Ishikawa (cell line): ENCODE data around the gene COL26A1.
A peak's percentile ranks its signal among the peaks of the same experiment; 100 is the strongest.

Source experiments
- CEBPB ChIP-seq: IDR thresholded peaks from 2 replicates; pipeline ENCODE4 v1.6.1; 2012
- CREB1 ChIP-seq: IDR thresholded peaks from 2 replicates; pipeline ENCODE4 v1.6.1; 2012; ENCODE audit warnings: low read depth
- EGR1 ChIP-seq: IDR thresholded peaks from 2 replicates; pipeline ENCODE4 v1.6.1; 2012
- EP300 ChIP-seq: IDR thresholded peaks from 2 replicates; pipeline ENCODE4 v1.6.1; 2012; ENCODE audit warnings: borderline replicate concordance
- FOXM1 ChIP-seq: IDR thresholded peaks from 2 replicates; pipeline ENCODE4 v1.6.1; 2012; ENCODE audit warnings: low read depth, borderline replicate concordance
- NFIC ChIP-seq: IDR thresholded peaks from 2 replicates; pipeline ENCODE4 v1.6.1; 2012
- RAD21 ChIP-seq: IDR thresholded peaks from 2 replicates; pipeline ENCODE4 v1.6.1; 2012; ENCODE audit warnings: low read depth
- REST ChIP-seq: IDR thresholded peaks from 2 replicates; pipeline ENCODE4 v1.6.1; 2012; ENCODE audit warnings: low read depth, mild to moderate bottlenecking
- TAF1 ChIP-seq: IDR thresholded peaks from 2 replicates; pipeline ENCODE4 v1.6.1; 2012; ENCODE audit warnings: low read depth, mild to moderate bottlenecking
- TCF12 ChIP-seq: IDR thresholded peaks from 2 replicates; pipeline ENCODE4 v1.6.1; 2012; ENCODE audit warnings: low read depth
- TEAD4 ChIP-seq: IDR thresholded peaks from 2 replicates; pipeline ENCODE4 v1.6.1; 2012
- YY1 ChIP-seq: IDR thresholded peaks from 2 replicates; pipeline ENCODE4 v1.6.1; 2012; ENCODE audit warnings: low read depth
- ZBTB7A ChIP-seq: IDR thresholded peaks from 2 replicates; pipeline ENCODE4 v1.6.1; 2012; ENCODE audit warnings: low read depth
- TF ChIP-seq, protein P1 (sequence below): IDR thresholded peaks from 2 replicates; pipeline ENCODE4 v1.6.1; 2012
- TF ChIP-seq, protein P2 (sequence below): IDR thresholded peaks from 2 replicates; pipeline ENCODE4 v1.6.1; 2012

The COL26A1 gene

DNA sequence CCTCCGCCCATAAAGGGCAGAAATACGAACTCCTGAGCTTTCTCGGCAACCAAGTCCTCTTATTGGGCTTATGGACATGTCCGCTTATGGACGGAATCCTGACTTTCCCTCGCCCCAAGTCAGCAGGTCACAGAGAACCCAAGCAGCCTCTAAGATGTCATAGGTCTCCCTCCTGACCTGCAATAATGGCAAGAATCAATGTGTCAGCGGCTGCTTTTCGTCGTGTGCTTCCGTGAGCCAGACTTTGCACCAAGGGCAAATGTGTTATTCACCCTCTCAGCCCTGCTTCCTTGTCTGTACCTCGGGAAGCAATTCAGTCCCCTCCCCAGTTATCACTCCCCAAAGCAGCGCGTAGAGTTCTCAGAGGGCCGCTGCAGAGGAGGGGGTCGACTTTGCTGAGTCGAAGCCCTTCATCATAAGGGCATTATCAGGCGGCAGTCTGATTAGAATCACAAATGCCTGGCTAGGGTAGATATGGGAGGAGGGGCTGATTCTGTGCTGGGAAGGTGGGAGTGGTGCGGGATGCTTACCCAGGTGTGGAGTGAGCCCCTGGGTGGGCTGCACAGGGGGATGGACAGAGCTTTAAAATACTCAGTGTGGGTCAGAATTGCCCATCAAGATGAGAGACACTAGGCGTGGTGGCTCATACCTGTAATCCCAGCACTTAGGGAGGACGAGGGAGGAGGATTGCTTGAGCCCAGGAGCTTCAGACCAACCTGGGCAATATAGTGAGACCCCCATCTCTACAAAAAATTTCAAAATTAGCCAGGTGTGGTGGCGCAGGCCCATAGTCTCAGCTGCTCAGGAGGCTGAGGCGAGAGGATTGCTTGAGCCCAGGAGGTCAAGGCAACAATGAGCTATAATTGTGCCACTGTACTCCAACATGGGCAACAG is 36.0 kb downstream of the COL26A1 start:
- TF ChIP-seq CREB1 (no peak), EGR1 (no peak), ZBTB7A (no peak), REST (no peak), CEBPB (no peak), FOXM1 (no peak), TCF12 (no peak), TEAD4 (no peak), NFIC (no peak), EP300 (no peak), YY1 (no peak), RAD21 (no peak)
- TF ChIP-seq, protein P1, sequence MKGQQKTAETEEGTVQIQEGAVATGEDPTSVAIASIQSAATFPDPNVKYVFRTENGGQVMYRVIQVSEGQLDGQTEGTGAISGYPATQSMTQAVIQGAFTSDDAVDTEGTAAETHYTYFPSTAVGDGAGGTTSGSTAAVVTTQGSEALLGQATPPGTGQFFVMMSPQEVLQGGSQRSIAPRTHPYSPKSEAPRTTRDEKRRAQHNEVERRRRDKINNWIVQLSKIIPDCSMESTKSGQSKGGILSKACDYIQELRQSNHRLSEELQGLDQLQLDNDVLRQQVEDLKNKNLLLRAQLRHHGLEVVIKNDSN, result no peak
- TF ChIP-seq, protein P2, sequence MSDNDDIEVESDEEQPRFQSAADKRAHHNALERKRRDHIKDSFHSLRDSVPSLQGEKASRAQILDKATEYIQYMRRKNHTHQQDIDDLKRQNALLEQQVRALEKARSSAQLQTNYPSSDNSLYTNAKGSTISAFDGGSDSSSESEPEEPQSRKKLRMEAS, result no peak

DNA sequence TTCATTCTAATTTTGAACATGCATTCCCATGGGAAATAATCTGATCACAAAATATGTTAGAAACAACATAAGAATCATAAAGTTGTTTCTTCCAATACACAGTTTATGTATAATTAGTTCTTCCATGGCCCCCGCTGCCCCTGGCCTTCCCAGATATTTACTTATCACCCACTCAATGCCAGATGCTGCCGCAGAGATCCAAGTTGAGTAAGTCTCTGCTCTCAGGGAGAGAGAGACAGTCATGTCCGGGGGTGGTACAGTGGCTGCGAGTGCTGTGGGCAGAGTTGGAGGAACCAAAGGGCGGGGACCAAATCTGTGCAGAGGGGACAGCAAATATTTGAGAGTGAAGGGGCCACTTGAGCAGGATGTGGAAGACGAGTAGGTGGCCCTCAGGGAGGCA is 37.1 kb downstream of the COL26A1 start:
- TF ChIP-seq, protein P2, result no peak
- TF ChIP-seq RAD21, result no peak
- TF ChIP-seq ZBTB7A, result no peak
- TF ChIP-seq, protein P1, result no peak
- TF ChIP-seq CEBPB, result no peak

GRCh38 chr7:101400751-101401150 is 38.1 kb downstream of the COL26A1 start:
- no peak for TF ChIP-seq CEBPB
- no peak for TF ChIP-seq NFIC
- TF ChIP-seq TCF12, result no peak

DNA sequence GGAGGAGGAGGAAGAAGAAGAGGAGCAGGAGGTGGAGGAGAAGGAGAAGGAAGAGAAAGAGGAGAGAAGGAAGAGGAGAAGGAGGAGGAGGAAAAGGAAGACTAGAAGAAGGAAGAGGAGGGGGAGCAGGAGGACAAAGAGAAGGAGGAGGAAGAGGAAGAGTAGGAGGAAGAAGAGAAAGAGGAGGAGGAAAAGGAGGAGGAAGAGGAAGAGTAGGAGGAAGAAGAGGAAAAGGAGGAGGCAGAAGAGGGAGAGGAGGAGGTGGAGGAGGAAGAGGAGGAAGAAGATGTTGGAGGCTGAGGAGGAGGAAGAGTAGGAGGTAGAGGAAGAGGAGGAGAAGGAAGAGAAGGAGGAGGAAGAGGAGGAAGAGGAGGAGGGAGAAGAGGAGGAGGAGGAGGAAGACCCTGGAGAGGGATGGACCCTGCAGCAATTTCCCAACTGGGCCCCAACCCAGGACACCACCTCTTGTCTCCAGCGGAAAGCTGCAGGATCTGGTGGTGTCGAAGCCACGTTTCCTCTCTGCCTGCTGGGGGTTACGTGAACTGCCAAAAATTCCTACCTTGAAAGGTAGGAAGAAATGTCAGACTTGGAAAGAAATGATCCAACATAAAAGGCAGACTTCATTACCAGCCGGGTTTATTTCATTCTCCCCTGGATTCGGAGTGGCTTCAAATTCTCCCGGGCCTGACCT is 38.9 kb downstream of the COL26A1 start:
- TF ChIP-seq TEAD4 (no peak), CEBPB (no peak), REST (no peak), EGR1 (no peak), EP300 (no peak), ZBTB7A (no peak), FOXM1 (no peak), RAD21 (no peak), NFIC (no peak), TAF1 (no peak), YY1 (no peak), TCF12 (no peak), CREB1 (no peak)
- TF ChIP-seq, protein P1, result no peak
- TF ChIP-seq, protein P2, result no peak

DNA sequence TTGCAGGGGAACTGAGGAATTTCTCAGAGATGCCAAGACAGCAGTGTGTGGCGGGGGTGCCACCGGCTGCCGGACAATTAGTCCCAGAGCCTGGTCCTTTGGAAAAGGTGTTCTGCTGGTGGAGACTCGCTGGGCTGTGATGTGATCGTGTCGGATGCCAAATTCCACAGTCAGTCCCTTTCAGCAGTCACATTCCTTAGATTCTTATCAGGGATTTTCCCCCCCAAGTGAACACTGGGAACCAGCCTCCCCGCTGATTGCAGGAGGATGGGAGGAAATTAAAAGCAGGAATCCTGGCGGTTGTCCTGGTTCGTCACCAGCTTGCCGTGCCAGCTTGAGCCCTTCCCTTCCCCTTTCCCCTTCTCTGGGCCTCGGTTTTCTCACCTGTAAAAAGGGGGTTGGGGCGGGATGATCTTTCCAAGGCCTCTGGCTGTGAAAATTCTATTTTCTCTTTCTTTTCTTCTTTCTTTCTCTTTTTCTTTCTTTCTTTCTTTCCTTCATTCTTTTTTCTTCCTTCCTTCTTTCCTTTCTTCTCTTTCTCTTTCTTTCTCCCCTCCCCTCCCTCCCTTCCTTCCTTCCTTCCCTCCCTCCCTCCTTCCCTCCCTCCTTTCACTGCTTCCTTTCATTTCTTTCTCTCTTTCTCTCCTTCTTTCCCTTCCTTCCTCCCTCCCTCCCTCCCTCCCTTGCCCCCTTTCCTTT is 39.6 kb downstream of the COL26A1 start:
- no peak for TF ChIP-seq EGR1
- peak; percentile 95 for TF ChIP-seq FOXM1
- TF ChIP-seq RAD21, result peak; percentile 10; the same call in 1 of the 2 replicates
- no peak for TF ChIP-seq CEBPB
- TF ChIP-seq, protein P2, result peak; percentile 38; the same call in 1 of the 2 replicates
- TF ChIP-seq EP300, result peak; percentile 98
- TF ChIP-seq CREB1, result no peak
- 0 out of 2 replicates have a peak, but pooled peaks have one; percentile 35 for TF ChIP-seq TAF1
- TF ChIP-seq TCF12, result peak; percentile 98
- TF ChIP-seq YY1, result no peak; the same call in 1 of the 2 replicates
- TF ChIP-seq TEAD4, result peak; percentile 99
- no peak for TF ChIP-seq REST
- TF ChIP-seq NFIC, result peak; percentile 97
- TF ChIP-seq ZBTB7A, result no peak
- TF ChIP-seq, protein P1, result peak; percentile 3; the same call in 1 of the 2 replicates
